ENCODE data around the gene ST8SIA4.
"Not testable (repeated sequence)": the region's sequence is repeated elsewhere in the genome, so short reads cannot be mapped to it uniquely, and the experiment has no call there.

ST8SIA4 gene

GRCh38 chr5:100796851-100797250 lies 106.2 kb downstream of the ST8SIA4 start:
- H3K27ac Mint-ChIP-seq: no peak overlapping the region
- DNase-seq: no peak
- H3K27me3 Mint-ChIP-seq: no peaks in the 10 kb centered on the region
- H3K4me1 Mint-ChIP-seq: peaks cover 0 to 2% of the 10 kb centered on the region in 2 donors
- no peak overlapping the region for H3K4me3 Mint-ChIP-seq
- no peak for ATAC-seq (replicated peaks)
- H3K9me3 Mint-ChIP-seq: peaks cover 16 to 19% of the 10 kb centered on the region in 2 donors
- H3K36me3 Mint-ChIP-seq: peaks cover 6 to 14% of the 10 kb centered on the region in 2 donors

DNA sequence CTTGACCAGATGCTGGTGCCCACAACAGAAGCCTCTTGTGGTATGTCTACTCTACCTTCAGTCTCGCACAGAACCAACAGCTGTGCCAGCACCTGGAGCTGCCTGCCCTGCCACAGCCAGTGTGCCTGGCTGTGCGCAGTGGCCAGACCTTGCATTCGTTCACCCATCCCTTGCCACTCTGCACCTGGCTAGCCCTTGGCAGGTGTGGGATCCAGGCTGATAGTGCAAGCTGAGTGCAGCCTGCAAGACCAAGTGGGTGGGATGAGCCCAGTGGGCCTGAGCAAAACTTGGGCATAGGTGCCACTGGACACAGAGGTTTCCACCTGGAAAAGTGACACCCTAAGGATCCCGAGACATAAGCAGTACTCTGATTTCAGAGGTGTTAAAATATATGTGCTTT lies 108.2 kb downstream of the ST8SIA4 start:
- ATAC-seq (replicated peaks) (no peak), DNase-seq (no peak)
- no peak overlapping the region for H3K4me3 Mint-ChIP-seq
- peaks cover 12% of the 10 kb centered on the region in 2 donors for H3K9me3 Mint-ChIP-seq
- peaks cover 1 to 5% of the 10 kb centered on the region in 2 donors for H3K4me1 Mint-ChIP-seq
- peaks cover 6 to 14% of the 10 kb centered on the region in 2 donors for H3K36me3 Mint-ChIP-seq
- no peaks in the 10 kb centered on the region for H3K27me3 Mint-ChIP-seq
- no peak overlapping the region for H3K27ac Mint-ChIP-seq

DNA sequence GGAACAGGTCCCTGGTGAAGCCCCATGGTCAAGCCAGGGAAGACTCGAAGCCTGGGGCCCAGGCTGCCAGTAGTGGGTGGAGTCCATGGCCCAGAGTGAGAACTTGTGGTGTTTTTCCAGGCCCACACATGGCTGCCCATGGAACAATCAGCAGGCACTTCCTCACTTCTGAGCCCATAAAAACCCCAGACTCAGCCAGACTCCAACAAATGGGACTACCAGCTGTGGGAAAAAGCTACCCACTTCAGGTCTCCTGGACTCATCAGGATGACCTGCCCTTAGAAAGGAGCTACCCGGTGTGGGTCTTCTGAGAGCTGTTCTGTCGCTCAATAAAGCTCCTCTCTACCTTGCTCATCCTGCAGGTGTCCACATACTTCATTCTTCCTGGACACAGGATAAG lies 108.9 kb downstream of the ST8SIA4 start:
- Mint-ChIP-seq H3K27me3 (no peaks in the 10 kb centered on the region), H3K4me1 (peaks cover 1 to 5% of the 10 kb centered on the region in 2 donors), H3K4me3 (no peak overlapping the region), H3K9me3 (peaks cover 12% of the 10 kb centered on the region in 2 donors), H3K36me3 (peaks cover 6 to 14% of the 10 kb centered on the region in 2 donors), H3K27ac (no peak overlapping the region)
- no peak for ATAC-seq (replicated peaks)
- DNase-seq: no peak

GRCh38 chr5:100792781-100793180 lies 110.3 kb downstream of the ST8SIA4 start:
- Mint-ChIP-seq H3K4me3 (no peak overlapping the region), H3K27me3 (no peaks in the 10 kb centered on the region), H3K9me3 (peaks cover 12% of the 10 kb centered on the region in 2 donors), H3K4me1 (peaks cover 1 to 11% of the 10 kb centered on the region in 2 donors), H3K36me3 (peaks cover 7 to 14% of the 10 kb centered on the region in 2 donors), H3K27ac (no peak overlapping the region)
- DNase-seq: no peak
- no peak for ATAC-seq (replicated peaks)

- ATAC-seq (replicated peaks) (no peak), DNase-seq (no peak)
- H3K36me3 Mint-ChIP-seq: peaks cover 7 to 14% of the 10 kb centered on the region in 2 donors
- peaks cover 10 to 12% of the 10 kb centered on the region in 2 donors for H3K9me3 Mint-ChIP-seq
- no peak overlapping the region for H3K4me3 Mint-ChIP-seq
- no peak overlapping the region for H3K27ac Mint-ChIP-seq
- H3K27me3 Mint-ChIP-seq: no peaks in the 10 kb centered on the region
- peaks cover 4 to 11% of the 10 kb centered on the region in 2 donors for H3K4me1 Mint-ChIP-seq
Observed at GRCh38 chr5:100791391-100791790, 111.7 kb downstream of the ST8SIA4 start.

DNA sequence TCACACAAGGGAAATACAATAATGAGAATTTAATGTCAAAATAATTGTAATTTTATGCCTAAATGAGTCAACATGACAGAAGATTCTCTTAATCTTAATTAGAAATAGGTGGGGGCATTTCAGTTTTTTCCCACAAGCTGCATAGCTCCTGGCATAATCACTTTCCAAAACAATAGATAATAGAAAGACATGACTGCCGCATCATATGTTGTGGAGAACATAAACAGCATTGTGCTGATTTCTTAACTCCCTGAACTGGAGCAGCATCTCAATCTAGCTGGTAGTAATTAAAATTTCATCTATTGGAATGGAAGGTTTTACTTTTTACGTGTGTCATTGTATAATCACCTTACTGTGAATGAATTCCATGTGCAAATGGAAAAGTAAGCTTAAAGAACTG lies 112.1 kb downstream of the ST8SIA4 start:
- ATAC-seq (replicated peaks): no peak
- Mint-ChIP-seq H3K4me1 (peaks cover 4 to 11% of the 10 kb centered on the region in 2 donors), H3K36me3 (peaks cover 7 to 18% of the 10 kb centered on the region in 2 donors), H3K27ac (no peak overlapping the region), H3K27me3 (no peaks in the 10 kb centered on the region), H3K4me3 (no peak overlapping the region), H3K9me3 (peaks cover 11 to 12% of the 10 kb centered on the region in 2 donors)
- DNase-seq: no peak

DNA sequence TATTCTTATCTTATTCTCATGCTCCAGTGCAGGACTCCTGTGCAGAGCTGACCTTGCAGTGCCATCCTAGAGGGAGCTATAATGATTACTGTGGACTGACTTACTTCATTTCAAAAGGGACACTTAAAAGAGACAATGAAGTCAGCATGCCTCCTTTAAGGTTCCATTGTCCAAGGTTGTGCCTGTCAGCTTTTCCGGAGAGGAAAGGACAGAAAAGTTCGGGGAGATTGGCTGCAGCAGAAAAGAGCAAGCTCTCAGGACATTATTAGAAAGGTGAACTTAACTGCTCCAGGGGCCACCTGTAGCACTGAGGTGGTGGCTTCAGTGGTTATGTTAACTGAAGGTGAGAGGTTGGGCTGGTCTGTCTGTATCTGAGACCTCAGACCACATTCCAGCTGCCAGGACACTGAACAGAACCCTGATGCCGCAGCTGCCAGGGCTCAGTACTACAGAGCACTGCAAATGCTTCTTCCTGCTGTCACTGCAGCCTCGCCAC lies 112.9 kb downstream of the ST8SIA4 start:
- H3K4me3 Mint-ChIP-seq: no peak overlapping the region
- no peaks in the 10 kb centered on the region for H3K27me3 Mint-ChIP-seq
- DNase-seq: no peak
- H3K27ac Mint-ChIP-seq: no peak overlapping the region
- H3K4me1 Mint-ChIP-seq: peaks cover 4 to 11% of the 10 kb centered on the region in 2 donors
- peaks cover 7 to 19% of the 10 kb centered on the region in 2 donors for H3K36me3 Mint-ChIP-seq
- H3K9me3 Mint-ChIP-seq: peaks cover 10 to 12% of the 10 kb centered on the region in 2 donors
- ATAC-seq (replicated peaks): no peak

DNA sequence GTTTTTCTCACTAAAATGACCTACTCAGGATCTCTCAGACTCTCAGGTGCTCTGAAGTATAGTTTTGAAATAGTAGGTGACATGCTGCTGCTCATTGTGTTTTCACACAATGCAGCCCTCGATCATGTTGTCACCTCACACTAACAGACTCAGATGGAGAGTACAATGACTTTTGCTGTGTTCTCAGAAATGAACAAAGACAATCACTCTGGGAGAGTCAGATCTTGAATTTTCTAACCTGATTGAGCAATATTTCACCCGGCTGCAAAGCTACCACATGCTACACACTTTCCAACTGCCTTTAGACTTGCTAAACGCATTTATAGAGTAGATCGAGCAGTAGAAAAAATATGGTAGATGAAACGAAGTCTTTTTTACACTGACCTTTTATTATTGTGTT lies 113.4 kb downstream of the ST8SIA4 start:
- Mint-ChIP-seq H3K4me3 (no peak overlapping the region), H3K4me1 (peaks cover 5 to 11% of the 10 kb centered on the region in 2 donors), H3K9me3 (peaks cover 10% of the 10 kb centered on the region in 2 donors), H3K27ac (no peak overlapping the region), H3K27me3 (no peaks in the 10 kb centered on the region), H3K36me3 (peaks cover 5 to 18% of the 10 kb centered on the region in 2 donors)
- DNase-seq (no peak), ATAC-seq (replicated peaks) (no peak)

- DNase-seq (no peak), ATAC-seq (replicated peaks) (no peak)
- Mint-ChIP-seq H3K27ac (no peak overlapping the region), H3K27me3 (no peaks in the 10 kb centered on the region), H3K9me3 (peaks cover 7 to 9% of the 10 kb centered on the region in 2 donors), H3K4me1 (peaks cover 11 to 12% of the 10 kb centered on the region in 2 donors), H3K36me3 (peaks cover 2 to 14% of the 10 kb centered on the region in 2 donors), H3K4me3 (no peak overlapping the region)
Observed at GRCh38 chr5:100788417-100788816, 114.7 kb downstream of the ST8SIA4 start.

- Mint-ChIP-seq H3K9me3 (peaks cover 2 to 4% of the 10 kb centered on the region in 2 donors), H3K4me3 (no peak overlapping the region), H3K36me3 (peaks cover 2 to 9% of the 10 kb centered on the region in 2 donors), H3K27ac (no peak overlapping the region), H3K4me1 (peaks cover 11 to 12% of the 10 kb centered on the region in 2 donors), H3K27me3 (no peaks in the 10 kb centered on the region)
- peak; percentile 52 to 55 for ATAC-seq (replicated peaks)
- no peak for DNase-seq
Observed at GRCh38 chr5:100787648-100788047, 115.4 kb downstream of the ST8SIA4 start.

GRCh38 chr5:100785536-100785935 lies 117.5 kb downstream of the ST8SIA4 start:
- not testable (repeated sequence) for H3K9me3 Mint-ChIP-seq; H3K36me3 Mint-ChIP-seq; H3K4me3 Mint-ChIP-seq; ATAC-seq (replicated peaks); DNase-seq; H3K27me3 Mint-ChIP-seq; H3K27ac Mint-ChIP-seq
- H3K4me1 Mint-ChIP-seq: peaks cover 16 to 19% of the 10 kb centered on the region in 2 donors

DNA sequence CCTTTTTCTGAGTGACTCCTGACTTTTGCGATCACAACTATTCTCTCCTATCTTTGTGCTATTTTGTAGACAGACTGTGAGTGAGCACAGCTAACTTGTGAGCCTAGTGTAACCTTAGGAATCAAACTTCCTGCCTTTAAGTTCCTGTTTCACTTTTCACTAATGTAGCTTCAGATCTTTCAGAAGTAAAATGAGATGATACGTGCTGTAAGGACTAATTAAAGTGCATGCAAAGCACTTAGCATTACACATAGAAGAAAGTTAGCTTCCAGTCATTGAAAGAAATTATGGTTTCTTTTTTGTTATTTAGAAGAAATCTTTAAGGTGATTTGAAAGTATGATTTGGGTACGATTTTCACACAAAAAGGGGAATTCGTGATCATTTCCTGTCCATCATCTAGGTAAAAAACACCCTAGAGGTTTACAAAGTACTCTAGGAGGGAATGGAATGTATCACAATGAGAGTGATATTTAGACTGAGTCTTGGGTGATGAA lies 122.7 kb downstream of the ST8SIA4 start:
- Mint-ChIP-seq H3K4me1 (peaks cover 37 to 45% of the 10 kb centered on the region in 2 donors), H3K27me3 (no peaks in the 10 kb centered on the region), H3K4me3 (peak overlapping the region; percentile 72 to 77), H3K9me3 (peaks cover 2 to 3% of the 10 kb centered on the region in 2 donors), H3K36me3 (peaks cover 0 to 3% of the 10 kb centered on the region in 2 donors), H3K27ac (peak overlapping the region; percentile 95)
- DNase-seq (no peak), ATAC-seq (replicated peaks) (peak; percentile 82 to 84)

DNA sequence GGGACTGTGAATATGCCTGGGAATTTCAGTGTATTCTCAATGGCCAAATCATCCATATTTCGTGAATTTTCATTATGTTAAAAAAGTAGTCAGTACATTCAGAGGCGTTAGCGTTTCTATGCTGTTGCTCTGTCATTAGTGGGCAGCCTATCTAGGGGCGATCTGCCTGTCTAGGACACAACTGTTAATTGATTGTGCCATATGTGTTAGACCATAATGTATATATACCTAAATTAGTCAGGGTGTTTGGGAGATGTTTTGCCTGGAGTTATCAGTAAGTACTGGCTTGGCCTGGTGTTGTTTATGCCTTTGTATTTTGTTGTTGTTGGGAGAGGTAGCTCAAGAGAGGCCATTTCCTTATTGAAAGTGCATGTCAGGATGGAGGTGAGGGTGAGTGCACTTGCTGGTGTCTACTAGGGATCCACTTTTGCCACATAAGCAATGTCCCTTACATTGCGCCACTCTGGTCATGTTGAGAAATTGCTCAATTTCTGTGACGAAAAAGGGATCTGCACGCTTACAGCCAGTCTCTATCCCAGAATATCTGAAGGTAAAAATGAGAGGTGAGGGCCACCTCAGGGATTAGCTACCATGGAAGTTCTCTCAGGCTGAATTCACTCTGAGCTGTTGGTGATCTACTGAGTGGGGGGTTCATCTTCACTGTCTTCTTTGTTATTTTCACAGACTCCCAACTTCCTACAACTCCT lies 123.3 kb downstream of the ST8SIA4 start:
- Mint-ChIP-seq H3K4me1 (peaks cover 41 to 51% of the 10 kb centered on the region in 2 donors), H3K4me3 (peak overlapping the region; percentile 72 to 77), H3K36me3 (no peaks in the 10 kb centered on the region), H3K27me3 (no peaks in the 10 kb centered on the region), H3K9me3 (peaks cover under 1 to 4% of the 10 kb centered on the region in 2 donors), H3K27ac (peak overlapping the region; percentile 95)
- DNase-seq (no peak), ATAC-seq (replicated peaks) (peak; percentile 13 to 26)

GRCh38 chr5:100777680-100778300 lies 125.3 kb downstream of the ST8SIA4 start:
- Mint-ChIP-seq H3K9me3 (peaks cover 1 to 4% of the 10 kb centered on the region in 2 donors), H3K36me3 (no peaks in the 10 kb centered on the region), H3K4me1 (peaks cover 34 to 52% of the 10 kb centered on the region in 2 donors), H3K4me3 (peak overlapping the region; percentile 8 to 31), H3K27ac (peak overlapping the region; percentile 2), H3K27me3 (no peaks in the 10 kb centered on the region)
- DNase-seq (peak; percentile 55), ATAC-seq (replicated peaks) (peak; percentile 85 to 91)

Data from stimulated activated naive B cell treated with anti-CD40 and anti-IgM and Interleukin-4, amounts not matched to agents 10 μg/mL and 1 μg/mL and 100 μg/mL, for 72 hours (primary cell).